ENCODE results near the gene DOCK4. TPM values are rescaled to one million over a fixed set of nuclear protein-coding genes. Genes with fewer than 3 reads are reported as not detected.

The DOCK4 gene
- total and polyA plus RNA-seq, 7 donors = 3.0 to 28.5 (median 14.1) TPM

DNA sequence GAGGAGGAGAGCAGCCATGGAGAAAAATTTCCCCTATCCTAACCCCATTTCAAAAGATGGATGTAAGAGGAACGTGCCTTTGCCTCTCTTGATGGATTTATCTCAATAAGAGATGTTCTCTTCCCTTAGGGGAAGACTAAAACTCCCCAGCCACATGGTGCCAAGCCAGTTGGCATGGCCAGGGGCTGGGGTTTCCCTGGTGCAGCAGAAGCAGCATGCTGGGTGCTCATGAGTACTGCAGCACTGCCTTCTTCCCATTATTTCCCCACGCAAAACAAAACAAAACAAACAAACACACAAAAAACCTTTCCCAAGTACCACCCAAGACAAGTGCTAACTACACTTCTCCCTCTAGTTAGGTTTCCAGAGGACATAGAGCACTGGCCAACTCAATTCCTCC lies 97.2 kb downstream of the DOCK4 start:
- no peaks in the 10 kb centered on the region for H3K27me3 ChIP-seq
- H3K9me3 ChIP-seq = no peaks in the 10 kb centered on the region
- 89 to 95% methylated on average over 2 of the region's 2 CpGs for WGBS, 2 donors
- intact Hi-C loops (cut with DNase I) = loop anchor here (10.0 kb wide), 1 partner anchor 114 kb away; no protein-coding TSS in a partner anchor
- no peak overlapping the region for H3K4me3 ChIP-seq
- DNase-seq = no peak
- H3K4me1 ChIP-seq = peaks cover 0 to 20% (median 4%) of the 10 kb centered on the region in 4 donors
- no peak overlapping the region for H3K27ac ChIP-seq
- TF ChIP-seq, protein P1, sequence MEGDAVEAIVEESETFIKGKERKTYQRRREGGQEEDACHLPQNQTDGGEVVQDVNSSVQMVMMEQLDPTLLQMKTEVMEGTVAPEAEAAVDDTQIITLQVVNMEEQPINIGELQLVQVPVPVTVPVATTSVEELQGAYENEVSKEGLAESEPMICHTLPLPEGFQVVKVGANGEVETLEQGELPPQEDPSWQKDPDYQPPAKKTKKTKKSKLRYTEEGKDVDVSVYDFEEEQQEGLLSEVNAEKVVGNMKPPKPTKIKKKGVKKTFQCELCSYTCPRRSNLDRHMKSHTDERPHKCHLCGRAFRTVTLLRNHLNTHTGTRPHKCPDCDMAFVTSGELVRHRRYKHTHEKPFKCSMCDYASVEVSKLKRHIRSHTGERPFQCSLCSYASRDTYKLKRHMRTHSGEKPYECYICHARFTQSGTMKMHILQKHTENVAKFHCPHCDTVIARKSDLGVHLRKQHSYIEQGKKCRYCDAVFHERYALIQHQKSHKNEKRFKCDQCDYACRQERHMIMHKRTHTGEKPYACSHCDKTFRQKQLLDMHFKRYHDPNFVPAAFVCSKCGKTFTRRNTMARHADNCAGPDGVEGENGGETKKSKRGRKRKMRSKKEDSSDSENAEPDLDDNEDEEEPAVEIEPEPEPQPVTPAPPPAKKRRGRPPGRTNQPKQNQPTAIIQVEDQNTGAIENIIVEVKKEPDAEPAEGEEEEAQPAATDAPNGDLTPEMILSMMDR (IDR thresholded peaks at IDR 0.05) = no peak
- TF ChIP-seq POLR2A (IDR thresholded peaks at IDR 0.05) (no peak), POLR2AphosphoS5 (IDR thresholded peaks at IDR 0.05) (no peak), EP300 (IDR thresholded peaks at IDR 0.05) (no peak)
- H3K36me3 ChIP-seq = no peaks in the 10 kb centered on the region

DNA sequence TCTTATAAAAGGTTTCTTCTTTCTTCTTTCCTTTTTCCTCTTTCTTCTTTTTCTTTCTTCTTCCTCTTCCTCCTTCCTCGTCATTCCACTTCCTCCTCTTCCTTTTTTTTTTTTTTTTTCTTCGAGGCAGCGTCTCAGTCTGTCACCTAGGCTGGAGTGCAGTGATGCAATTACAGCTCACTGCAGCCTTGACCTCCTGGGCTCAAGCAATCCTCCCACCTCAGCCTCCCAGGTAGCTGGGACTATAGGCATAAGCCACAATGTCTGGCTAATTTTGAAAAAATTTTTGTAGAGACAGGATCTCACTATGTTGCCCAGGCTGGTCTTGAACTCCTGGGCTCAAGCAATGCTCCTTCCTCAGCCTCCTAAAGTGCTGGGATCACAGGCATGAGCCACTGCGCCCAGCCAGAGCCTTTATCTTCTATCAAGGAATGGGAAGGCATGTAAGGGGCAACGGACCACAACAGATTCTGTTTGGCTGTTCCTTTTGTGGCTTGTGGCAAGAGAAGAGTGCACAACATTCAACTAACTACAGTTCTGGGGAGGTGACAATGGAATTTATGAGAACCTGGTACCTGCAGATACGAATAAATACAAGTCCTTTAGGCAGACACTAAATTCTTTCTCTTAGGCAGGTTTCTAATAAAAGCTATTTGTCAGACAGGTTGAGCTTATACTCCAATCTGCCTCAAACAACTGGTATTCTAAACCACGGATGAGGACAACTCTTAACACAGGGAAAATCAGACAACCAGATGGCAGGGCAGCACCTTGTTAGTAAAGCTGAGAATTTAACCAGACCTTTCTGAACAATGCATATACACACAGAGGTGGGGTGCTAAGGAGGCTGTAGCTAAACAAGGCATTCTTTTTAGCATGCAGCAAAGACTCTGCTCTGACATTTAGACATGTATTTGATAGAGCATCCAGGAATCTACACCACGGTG lies 100.3 kb downstream of the DOCK4 start:
- TF ChIP-seq EP300 (IDR thresholded peaks at IDR 0.05) = no peak
- TF ChIP-seq, protein P1 (IDR thresholded peaks at IDR 0.05) = no peak
- TF ChIP-seq POLR2AphosphoS5 (IDR thresholded peaks at IDR 0.05) = no peak
- TF ChIP-seq POLR2A (IDR thresholded peaks at IDR 0.05) = no peak
- H3K27ac ChIP-seq = no peak overlapping the region
- no peak for DNase-seq
- H3K36me3 ChIP-seq = no peaks in the 10 kb centered on the region
- peaks cover 0 to 23% (median 10%) of the 10 kb centered on the region in 4 donors for H3K4me1 ChIP-seq
- H3K27me3 ChIP-seq = no peaks in the 10 kb centered on the region
- no peak overlapping the region for H3K4me3 ChIP-seq
- intact Hi-C loops (cut with DNase I) = loop anchor here (10.0 kb wide), 1 partner anchor 111 kb away; no protein-coding TSS in a partner anchor
- 67 to 82% methylated on average over 8 of the region's 8 CpGs for WGBS, 2 donors
- no peaks in the 10 kb centered on the region for H3K9me3 ChIP-seq

DNA sequence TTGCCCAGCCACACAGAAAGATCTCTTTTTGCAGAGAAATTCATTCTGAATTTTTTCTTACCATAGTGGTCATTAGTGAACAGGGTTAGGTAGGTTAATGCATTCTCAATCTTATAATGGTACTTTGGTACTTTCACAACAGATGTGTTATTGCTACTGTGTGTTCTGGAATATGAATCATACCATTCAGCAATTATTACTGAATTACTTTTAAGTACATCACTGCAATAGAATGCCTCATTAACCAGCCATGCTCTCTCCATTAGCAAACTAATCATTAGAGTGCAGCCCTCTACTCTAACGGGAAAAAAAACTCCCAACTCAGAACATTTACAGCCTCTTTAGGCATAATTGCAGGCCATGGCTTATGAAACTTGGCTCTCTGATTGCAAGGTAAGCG lies 102.1 kb downstream of the DOCK4 start:
- no peaks in the 10 kb centered on the region for H3K9me3 ChIP-seq
- DNase-seq = no peak
- WGBS, 2 donors = 61 to 84% methylated on average over 2 of the region's 2 CpGs
- peaks cover 0 to 23% (median 10%) of the 10 kb centered on the region in 4 donors for H3K4me1 ChIP-seq
- intact Hi-C loops (cut with DNase I) = loop anchor here (10.0 kb wide), 1 partner anchor 109 kb away; no protein-coding TSS in a partner anchor
- H3K4me3 ChIP-seq = no peak overlapping the region
- no peaks in the 10 kb centered on the region for H3K27me3 ChIP-seq
- TF ChIP-seq EP300 (IDR thresholded peaks at IDR 0.05) = no peak
- TF ChIP-seq POLR2AphosphoS5 (IDR thresholded peaks at IDR 0.05) = no peak
- TF ChIP-seq POLR2A (IDR thresholded peaks at IDR 0.05) = no peak
- TF ChIP-seq, protein P1 (IDR thresholded peaks at IDR 0.05) = no peak
- H3K27ac ChIP-seq = no peak overlapping the region
- no peaks in the 10 kb centered on the region for H3K36me3 ChIP-seq

DNA sequence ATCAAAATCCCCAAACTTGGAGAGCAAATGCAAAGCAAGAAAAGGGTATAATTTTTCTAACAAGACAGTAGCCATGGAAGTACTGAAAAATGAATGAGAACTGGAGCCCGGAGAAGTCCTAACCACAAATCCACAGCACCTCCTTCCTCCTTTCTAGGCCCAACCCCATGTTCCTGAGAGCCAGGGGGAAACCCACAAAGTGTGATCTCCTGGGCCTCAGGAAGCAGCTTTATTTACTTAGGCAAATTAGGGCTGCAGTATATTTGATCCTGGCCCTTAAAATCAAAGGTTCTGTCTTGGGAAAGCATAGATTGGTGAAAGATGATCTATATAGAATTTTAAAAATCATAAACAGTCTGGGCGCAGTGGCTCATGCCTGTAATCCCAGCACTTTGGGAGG lies 103.0 kb downstream of the DOCK4 start:
- WGBS, 2 donors = 44 to 55% methylated on average over 2 of the region's 2 CpGs
- TF ChIP-seq EP300 (IDR thresholded peaks at IDR 0.05) = no peak
- TF ChIP-seq POLR2AphosphoS5 (IDR thresholded peaks at IDR 0.05) = no peak
- TF ChIP-seq, protein P1 (IDR thresholded peaks at IDR 0.05) = no peak
- no peak for TF ChIP-seq POLR2A (IDR thresholded peaks at IDR 0.05)
- H3K27me3 ChIP-seq = no peaks in the 10 kb centered on the region

More for the DNA sequence above, 103.0 kb downstream of the DOCK4 start:
- no peak for DNase-seq
- Histone ChIP-seq H3K9me3 (no peaks in the 10 kb centered on the region), H3K4me1 (peaks cover 0 to 20% (median 10%) of the 10 kb centered on the region in 4 donors), H3K4me3 (no peak overlapping the region), H3K27ac (no peak overlapping the region), H3K36me3 (no peaks in the 10 kb centered on the region)
- intact Hi-C loops (cut with DNase I) = loop anchor here (10.0 kb wide), 1 partner anchor 108 kb away; no protein-coding TSS in a partner anchor
